NCI-H69 (cell line): ENCODE data around the gene STEAP3.
A peak's percentile ranks its signal among the peaks of the same experiment; 100 is the strongest.

Source experiments
- DNase-seq: peaks from one replicate; lab custom pipeline; 2025; lab: John Stamatoyannopoulos, UW

The STEAP3 gene

GRCh38 chr2:119246884-119247843 lies 23.5 kb downstream of the STEAP3 start:
- DNase-seq = no peak

- DNase-seq = no peak
Measured at GRCh38 chr2:119247844-119248271, 24.2 kb downstream of the STEAP3 start.

- no peak for DNase-seq
Measured at GRCh38 chr2:119248311-119248710, 24.7 kb downstream of the STEAP3 start.

GRCh38 chr2:119248751-119249150 lies 25.1 kb downstream of the STEAP3 start:
- no peak for DNase-seq

DNA sequence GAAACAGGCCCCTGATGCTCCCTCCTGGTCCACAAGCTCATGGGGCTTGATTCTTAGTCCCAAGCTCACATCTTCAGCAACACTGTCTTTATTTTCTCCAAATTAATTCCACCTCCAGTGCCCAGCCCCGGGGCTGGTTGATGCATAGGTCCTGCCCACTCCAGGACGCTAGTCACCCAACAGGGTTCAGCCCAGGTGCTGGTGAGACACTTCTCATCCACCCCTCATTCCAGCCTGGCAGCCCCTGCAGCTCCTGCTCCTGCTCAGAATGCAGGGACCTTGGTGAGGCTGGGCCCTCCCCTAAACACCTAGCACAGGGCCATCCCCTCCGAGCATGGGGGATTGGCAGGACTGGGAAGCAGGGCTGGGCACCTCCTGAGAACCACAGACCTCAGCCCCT lies 25.7 kb downstream of the STEAP3 start:
- DNase-seq = no peak

- no peak for DNase-seq
Measured at GRCh38 chr2:119249855-119250717, 26.5 kb downstream of the STEAP3 start.

DNA sequence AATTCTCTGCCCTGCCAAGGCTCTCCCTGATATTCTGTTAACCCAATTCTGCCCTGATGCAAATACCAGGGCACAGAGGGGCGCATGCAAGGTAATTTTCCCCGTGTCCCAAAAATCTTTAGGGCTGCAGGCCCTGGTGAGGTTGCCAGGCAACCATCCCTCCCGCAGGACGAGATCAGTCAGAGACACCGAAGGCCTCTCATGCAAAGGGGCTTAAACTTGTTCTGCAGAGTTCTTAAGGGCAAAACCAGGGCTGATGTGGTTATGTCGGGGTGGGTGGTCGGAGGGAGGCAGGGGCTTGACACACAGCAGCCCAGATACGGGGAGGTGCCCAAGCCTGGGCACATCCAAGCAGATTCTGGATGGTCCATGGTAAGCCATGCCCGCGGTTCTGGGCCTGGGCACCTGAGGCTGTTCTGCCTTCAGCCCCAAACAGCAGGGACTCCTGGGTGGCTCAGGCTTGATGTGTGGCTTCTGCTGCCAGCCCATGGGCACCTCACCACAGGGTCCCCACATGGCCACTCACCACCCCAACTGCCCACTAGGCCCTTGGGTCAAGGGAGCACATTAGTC lies 27.2 kb downstream of the STEAP3 start:
- no peak for DNase-seq

DNA sequence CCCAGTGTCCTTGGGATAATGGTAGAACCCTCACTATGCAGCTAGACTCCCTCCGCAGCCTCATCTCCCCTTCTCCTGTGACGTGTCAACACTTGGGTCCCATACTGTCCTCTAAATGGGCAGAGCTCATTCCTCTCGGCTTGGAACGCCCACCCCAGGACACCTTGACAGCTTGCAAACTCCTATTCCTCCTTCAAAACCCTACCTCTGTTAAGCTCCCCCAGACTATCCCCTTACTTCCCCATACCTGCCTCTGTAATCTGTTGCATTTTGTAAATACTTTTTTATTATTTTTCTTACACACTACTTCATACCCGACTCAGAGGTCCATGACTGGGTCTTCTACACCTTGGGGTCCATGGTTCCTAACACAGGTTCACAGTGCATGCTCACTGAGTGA lies 28.0 kb downstream of the STEAP3 start:
- no peak for DNase-seq

GRCh38 chr2:119252186-119253113 lies 28.8 kb downstream of the STEAP3 start:
- DNase-seq = no peak

DNA sequence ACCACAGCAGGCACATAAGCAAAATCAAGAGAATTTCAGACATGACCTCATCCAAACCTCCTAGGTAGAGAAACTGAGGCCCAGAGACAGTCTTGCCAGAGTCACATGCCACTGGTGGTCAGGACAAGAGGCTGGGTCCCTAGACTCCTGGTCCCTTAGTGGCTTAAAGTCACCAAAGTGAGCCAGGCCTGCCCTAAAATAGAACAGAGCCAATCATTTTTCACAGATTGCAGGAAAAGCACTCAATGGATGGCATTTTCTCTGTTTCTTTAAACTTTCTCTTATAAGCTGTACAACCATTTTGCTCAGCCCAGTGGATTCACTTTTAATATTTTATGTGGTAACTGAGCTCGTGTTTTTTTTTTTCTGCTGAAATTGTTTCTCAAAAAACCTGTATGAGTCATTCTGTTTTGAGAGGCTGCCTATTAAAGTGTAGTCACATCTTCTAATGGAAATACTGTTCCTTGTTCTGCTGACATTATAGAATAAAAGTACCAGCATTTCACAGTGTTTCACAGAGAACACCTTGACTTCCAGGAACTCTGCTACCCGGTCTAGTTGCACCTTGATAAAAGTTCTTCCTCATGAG lies 29.6 kb downstream of the STEAP3 start:
- no peak for DNase-seq

DNA sequence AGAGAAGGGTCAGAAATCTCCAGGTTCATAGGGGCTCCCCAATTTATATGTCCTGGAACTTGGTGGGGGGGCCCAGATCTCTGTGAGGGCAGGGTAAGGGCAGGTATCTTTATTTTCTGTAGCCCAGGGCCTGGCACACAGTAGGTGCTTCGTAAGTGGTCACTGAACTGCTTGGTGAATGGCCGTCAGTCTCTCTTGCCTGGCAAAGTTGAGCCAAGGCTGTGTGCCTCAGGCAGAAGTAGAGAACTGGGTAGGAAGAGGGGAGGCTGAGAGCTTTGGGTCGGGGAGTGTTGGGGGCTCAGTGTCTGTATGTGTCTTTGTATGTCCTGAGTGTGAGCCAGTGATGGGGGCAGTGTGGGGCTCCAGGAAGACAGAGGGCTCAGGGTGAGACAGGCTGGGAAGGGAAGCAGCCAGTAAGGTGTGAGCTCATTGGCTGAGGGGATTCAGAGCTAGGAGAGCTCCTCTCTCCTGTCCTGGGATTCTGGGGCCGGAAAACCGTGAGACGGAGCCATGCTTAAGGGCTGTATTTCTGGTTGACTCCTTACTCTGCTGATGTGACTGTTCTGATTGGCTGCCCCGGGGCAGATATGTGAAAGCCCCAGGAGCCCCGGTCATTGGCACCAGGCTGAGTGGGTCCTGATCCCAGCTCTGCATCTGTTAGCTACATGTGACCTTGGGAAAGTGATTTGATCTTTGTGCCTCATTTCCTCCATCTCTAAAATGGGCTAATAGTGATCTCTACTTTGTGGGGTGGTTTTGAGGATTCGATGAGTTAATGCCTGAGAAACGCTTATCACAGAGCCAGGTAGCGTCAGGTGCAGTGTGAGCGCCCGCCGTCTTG lies 30.3 kb downstream of the STEAP3 start:
- DNase-seq = no peak

DNA sequence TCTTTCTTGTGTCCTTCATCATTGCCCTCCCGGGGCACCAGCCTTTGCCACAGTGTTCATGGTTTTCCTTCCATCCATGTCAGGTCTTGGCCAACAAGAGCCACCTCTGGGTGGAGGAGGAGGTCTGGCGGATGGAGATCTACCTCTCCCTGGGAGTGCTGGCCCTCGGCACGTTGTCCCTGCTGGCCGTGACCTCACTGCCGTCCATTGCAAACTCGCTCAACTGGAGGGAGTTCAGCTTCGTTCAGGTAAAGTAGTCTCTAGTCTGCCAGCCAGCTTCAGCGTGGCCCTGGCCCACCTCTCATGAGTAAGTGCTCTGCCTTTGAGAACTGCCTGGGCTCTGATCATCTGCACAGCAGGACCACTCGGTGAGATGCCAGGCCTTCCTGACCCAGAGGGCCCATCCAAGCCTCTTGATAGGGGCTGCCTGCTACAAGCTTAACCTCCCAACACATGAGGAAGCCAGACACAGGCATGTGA lies 31.0 kb downstream of the STEAP3 start:
- no peak for DNase-seq

- peak; percentile 41 for DNase-seq
Measured at GRCh38 chr2:119255760-119256581, 32.3 kb downstream of the STEAP3 start.

- DNase-seq = no peak
Measured at GRCh38 chr2:119256582-119256921, 32.9 kb downstream of the STEAP3 start.

GRCh38 chr2:119257198-119257597 lies 33.6 kb downstream of the STEAP3 start:
- no peak for DNase-seq

GRCh38 chr2:119259296-119259860 lies 35.7 kb downstream of the STEAP3 start:
- DNase-seq = peak; percentile 27

DNA sequence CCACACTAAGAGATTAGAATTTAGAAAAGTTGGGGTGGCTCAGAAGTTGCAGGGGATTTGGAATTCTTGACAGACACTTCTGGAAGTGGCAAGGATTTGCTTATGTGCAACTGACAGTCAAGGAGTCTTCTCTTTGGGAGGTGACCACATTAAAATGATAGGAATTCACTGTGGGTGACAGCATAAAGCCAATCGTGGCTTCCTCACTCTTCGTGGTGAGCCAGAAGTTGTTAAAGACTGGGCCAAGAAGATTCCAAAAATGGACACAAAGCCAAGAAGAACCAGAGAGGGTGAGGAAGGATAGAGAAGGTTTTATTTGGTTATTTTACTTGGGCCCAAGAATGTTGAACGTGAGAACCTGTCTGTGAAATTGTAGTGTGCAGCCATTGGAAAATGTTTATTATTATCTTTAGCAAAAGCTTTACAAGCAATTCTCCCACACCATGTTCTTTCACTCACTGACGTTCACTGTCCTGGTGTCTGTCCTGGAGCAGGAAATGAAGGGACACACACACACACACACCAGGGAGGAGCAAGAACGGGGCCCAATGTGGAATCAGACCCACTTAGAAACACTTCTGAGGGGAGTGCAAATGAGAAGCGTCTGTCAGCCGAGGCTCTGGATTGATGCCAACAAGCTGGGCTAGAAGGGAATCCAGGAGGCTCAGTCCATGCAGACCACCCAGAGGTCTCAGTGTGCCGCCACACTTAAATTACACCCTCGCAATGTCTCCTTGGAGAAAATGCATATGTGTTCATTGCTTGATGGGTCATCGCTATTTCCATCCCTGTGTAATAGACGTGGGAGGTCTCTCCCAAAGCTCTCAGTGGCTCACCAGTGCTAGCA lies 37.2 kb downstream of the STEAP3 start:
- DNase-seq = peak; percentile 4
